Panc1 (cell line): Measurements from ENCODE around the gene GTF3C5. TPM values are rescaled to one million over a fixed set of nuclear protein-coding genes. Genes with fewer than 3 reads are reported as not detected.
"Not testable (repeated sequence)": the region's sequence is repeated elsewhere in the genome, so short reads cannot be mapped to it uniquely, and the experiment has no call there.

Experiments
- ATAC-seq: fragments of 200-7000 bp; cut with Tn5 transposase; 2 replicates; pipeline ENCODE4 v1.9.1; 2020; ENCODE audit warnings: mild to moderate bottlenecking, moderate library complexity
- BruUV-seq: library from RNA; stranded (reverse); fragments of 400-500 nt; replicated peaks from 2 replicates; lab custom pipeline; 2021; lab: Mats Ljungman, UMichigan
- CTCF ChIA-PET: fragments of 300-600 bp; sonication (Branson Sonifier 250); formaldehyde crosslinking; loops from one replicate; lab custom pipeline; 2022; ENCODE audit warnings: antibody characterized with exemption; lab: Charles Lee
- POLR2A ChIA-PET: fragments of 300-600 bp; sonication (Branson Sonifier 250); formaldehyde crosslinking; loops from one replicate; lab custom pipeline; 2022; ENCODE audit warnings: antibody characterized with exemption; lab: Charles Lee
- DNase-seq: peaks from one replicate; pipeline ENCODE4 v3.0.0-alpha.2; 2010; ENCODE audit warnings: low read depth, low spot score
- H3K27ac ChIP-seq: 2 replicates; pipeline ENCODE4 v1.5.1; 2011; ENCODE audit warnings: mild to moderate bottlenecking, low read length, inconsistent platforms
- H3K27me3 ChIP-seq: fragments of 200-500 bp; sonication (Bioruptor generic); 2 replicates; pipeline ENCODE4 v1.6.0; 2014; ENCODE audit warnings: low read length, inconsistent platforms; ENCODE audit not compliant: control insufficient read depth, insufficient read depth
- H3K36me3 ChIP-seq: fragments of 200-500 bp; sonication (Bioruptor generic); 2 replicates; pipeline ENCODE4 v1.5.1; 2014; ENCODE audit warnings: inconsistent platforms, mild to moderate bottlenecking, low read length, moderate library complexity; ENCODE audit not compliant: control insufficient read depth, insufficient read depth
- H3K4me1 ChIP-seq: 2 replicates; pipeline ENCODE4 v1.5.1; 2011; ENCODE audit warnings: inconsistent platforms, mild to moderate bottlenecking, low read length, moderate library complexity; ENCODE audit not compliant: control insufficient read depth, insufficient read depth
- H3K4me3 ChIP-seq, 2 experiments: 2 replicates each; pipeline ENCODE4 v1.5.1; 2011 to 2012; ENCODE audit warnings: low read depth in 2 of 2, low read length in 2 of 2, mild to moderate bottlenecking in 2 of 2, inconsistent platforms in 1 of 2, moderate library complexity in 1 of 2
- H3K9me3 ChIP-seq: fragments of 200-500 bp; sonication (Bioruptor generic); 2 replicates; pipeline ENCODE4 v1.5.1; 2014; ENCODE audit warnings: low read depth, mild to moderate bottlenecking, inconsistent platforms, low read length, moderate library complexity; ENCODE audit not compliant: control insufficient read depth, insufficient read depth
- CTCF ChIP-seq: fragments of 450-650 bp; IDR thresholded peaks from 2 replicates; pipeline ENCODE4 v1.5.1; 2017; ENCODE audit warnings: mild to moderate bottlenecking
- POLR2AphosphoS5 ChIP-seq: IDR thresholded peaks from 2 replicates; pipeline ENCODE4 v1.6.1; 2012; ENCODE audit warnings: mild to moderate bottlenecking, low read depth, low read length, moderate library complexity
- REST ChIP-seq, 2 experiments: IDR thresholded peaks; 2 replicates each; pipeline ENCODE4 v1.6.1; 2011 to 2012; ENCODE audit warnings: low read depth in 2 of 2, control low read depth in 1 of 2, low read length in 1 of 2, mild to moderate bottlenecking in 1 of 2, moderate library complexity in 1 of 2; ENCODE audit not compliant: insufficient read depth in 1 of 2
- SIN3A ChIP-seq: IDR thresholded peaks from 2 replicates; pipeline ENCODE4 v1.6.1; 2012; ENCODE audit warnings: low read depth, mild to moderate bottlenecking, low read length, moderate library complexity, borderline replicate concordance; ENCODE audit not compliant: insufficient read depth
- TCF7L2 ChIP-seq: IDR thresholded peaks from 2 replicates; pipeline ENCODE4 v1.6.1; 2011; ENCODE audit warnings: mild to moderate bottlenecking, low read depth, low read length, inconsistent platforms
- in situ Hi-C: cut with HindIII; loops from 2 replicates; pipeline ENCODE4 v1.10.0; 2016; ENCODE audit warnings: low sequenced_read_pairs, low pct_unique_long_range_greater_than_20kb
- intact Hi-C: fragments of 100-400 bp; cut with micrococcal nuclease; formaldehyde crosslinking; loops from one replicate; pipeline ENCODE4 v1.10.0; 2022; ENCODE audit not compliant: unreplicated experiment
- total RNA-seq: library from RNA; stranded (reverse); gene quantifications from one replicate; pipeline ENCODE4 v1.2.1, GENCODE V29; 2021; ENCODE audit not compliant: unreplicated experiment

Gene GTF3C5
- total RNA-seq, 1 experiment from 2014 or later = 47.7 TPM

- ATAC-seq = peak; percentile 43; the same call in 1 of the 2 replicates
- ChIA-PET POLR2A (no interaction called here), CTCF (no interaction called here)
- DNase-seq = no peak
- no peak for TF ChIP-seq POLR2AphosphoS5
- TF ChIP-seq CTCF = no peak
- TF ChIP-seq SIN3A = no peak
- no peak for TF ChIP-seq REST (IDR thresholded peaks at IDR 0.05; ENCODE audit: insufficient read depth in 1 of 2, low read depth in 2 of 2, low read length in 1 of 2)
- TF ChIP-seq TCF7L2 = no peak
- 0 out of 2 replicates have a peak, but pooled peaks cover 2% of the 10 kb centered on the region for H3K27me3 ChIP-seq
- in situ Hi-C loops = no loop called here
- intact Hi-C loops = loop anchor here (2.0 kb wide), 1 partner anchor 13 kb away; no protein-coding TSS in a partner anchor
- BruUV-seq = no TSS peak
- no peaks in the 10 kb centered on the region for H3K9me3 ChIP-seq
- no peaks in the 10 kb centered on the region for H3K4me1 ChIP-seq
- H3K4me3 ChIP-seq = no peak overlapping the region
- no peaks in the 10 kb centered on the region for H3K36me3 ChIP-seq
- H3K27ac ChIP-seq = no peak overlapping the region
These were observed 40.8 kb downstream of the GTF3C5 start for GRCh38 chr9:133071484-133072150.

- ATAC-seq, POLR2A ChIA-PET, H3K4me1 ChIP-seq: not testable (repeated sequence)
These were observed 41.4 kb downstream of the GTF3C5 start for GRCh38 chr9:133072210-133072609.

More at GRCh38 chr9:133072210-133072609, 41.4 kb downstream of the GTF3C5 start:
- H3K27me3 ChIP-seq, H3K27ac ChIP-seq, BruUV-seq, in situ Hi-C loops, DNase-seq, H3K36me3 ChIP-seq, intact Hi-C loops, H3K4me3 ChIP-seq, H3K9me3 ChIP-seq, CTCF ChIA-PET: not testable (repeated sequence)
